ENCODE results near the gene HOOK1.

- TF ChIP-seq CTCF (conservative IDR thresholded peaks at IDR 0.05; ENCODE audit: low read depth, low read length) = no peak
- TF ChIP-seq EZH2 (IDR thresholded peaks at IDR 0.05; ENCODE audit: borderline replicate concordance, low read depth, low read length, poor library complexity, severe bottlenecking) = no peak
Observed at GRCh38 chr1:59803458-59804038, 11.2 kb upstream of the HOOK1 start.

Data from A673 (cell line).